GM19438 (cell line): Measurements from ENCODE around the gene PLIN4.
"Not testable (repeated sequence)": the region's sequence is repeated elsewhere in the genome, so short reads cannot be mapped to it uniquely, and the experiment has no call there.

Experiments used
- ATAC-seq: cut with Tn5 transposase; IDR thresholded peaks from one replicate; pipeline ENCODE4 v1.9.1; 2021; ENCODE audit warnings: low read depth; ENCODE audit not compliant: unreplicated experiment

Gene PLIN4

GRCh38 chr19:4518345-4519171, at the start of gene PLIN4:
PLIN4 (minus strand) TSS chr19:4518486; CDS start chr19:4518272, 214 bp downstream.
- no peak for ATAC-seq

- no peak for ATAC-seq
Measured at GRCh38 chr19:4567584-4568071, 49.3 kb upstream of the PLIN4 start.

- ATAC-seq = no peak
Measured at GRCh38 chr19:4566402-4567051, 48.2 kb upstream of the PLIN4 start.

GRCh38 chr19:4563562-4563961, 45.3 kb upstream of the PLIN4 start:
- ATAC-seq = not testable (repeated sequence)

- not testable (repeated sequence) for ATAC-seq
Measured at GRCh38 chr19:4562085-4562484, 43.8 kb upstream of the PLIN4 start.

GRCh38 chr19:4559569-4559968, 41.3 kb upstream of the PLIN4 start, which contains the start of gene SEMA6B:
SEMA6B (minus strand) TSS chr19:4559684; CDS start chr19:4558457, 1,227 bp downstream.
- no peak for ATAC-seq

GRCh38 chr19:4557971-4558941, 40.0 kb upstream of the PLIN4 start:
- ATAC-seq = no peak

- ATAC-seq = no peak
Measured at GRCh38 chr19:4557144-4557970, 39.1 kb upstream of the PLIN4 start.

GRCh38 chr19:4556597-4557127, 38.4 kb upstream of the PLIN4 start:
- ATAC-seq = no peak

- no peak for ATAC-seq
Measured at GRCh38 chr19:4555657-4556561, 37.6 kb upstream of the PLIN4 start.

GRCh38 chr19:4554717-4555116, 36.4 kb upstream of the PLIN4 start:
- no peak for ATAC-seq

- no peak for ATAC-seq
Measured at GRCh38 chr19:4553775-4554174, 35.5 kb upstream of the PLIN4 start.

GRCh38 chr19:4553092-4553695, 34.9 kb upstream of the PLIN4 start:
- ATAC-seq = no peak

GRCh38 chr19:4552525-4552819, 34.2 kb upstream of the PLIN4 start:
- ATAC-seq = no peak

GRCh38 chr19:4550479-4551050, 32.3 kb upstream of the PLIN4 start:
- ATAC-seq = no peak

GRCh38 chr19:4550018-4550417, 31.7 kb upstream of the PLIN4 start:
- no peak for ATAC-seq

GRCh38 chr19:4548238-4548584, 29.9 kb upstream of the PLIN4 start:
- no peak for ATAC-seq
